Measurements from ENCODE around the gene CHST8. TPM values are rescaled to one million over a fixed set of nuclear protein-coding genes. Genes with fewer than 3 reads are reported as not detected.

CHST8 gene
- total and polyA plus RNA-seq, 12 donors = 0.13 to 0.50 (median 0.22) TPM; not detected in 3

- Histone ChIP-seq H3K4me1 (no peaks in the 10 kb centered on the region), H3K36me3 (no peaks in the 10 kb centered on the region), H3K4me3 (no peak overlapping the region), H3K27ac (no peak overlapping the region), H3K9me3 (peaks cover 0 to 12% (median 0%) of the 10 kb centered on the region in 11 donors), H3K27me3 (peaks cover 0 to 31% (median 14%) of the 10 kb centered on the region in 7 donors)
- WGBS, 2 donors = 75 to 81% methylated on average over 8 of the region's 8 CpGs
- DNase-seq = no peak
- TF ChIP-seq CTCF (IDR thresholded peaks at IDR 0.05) = no peak
- ATAC-seq = no peak
- intact Hi-C loops (cut with DNase I) = no loop called here
These were observed 109.3 kb downstream of the CHST8 start for GRCh38 chr19:33730858-33731607.

GRCh38 chr19:33731881-33732280 lies 110.1 kb downstream of the CHST8 start:
- no peak for DNase-seq
- peaks cover 0 to 31% (median 16%) of the 10 kb centered on the region in 7 donors for H3K27me3 ChIP-seq
- no peak overlapping the region for H3K27ac ChIP-seq
- no peaks in the 10 kb centered on the region for H3K4me1 ChIP-seq
- no peak overlapping the region for H3K4me3 ChIP-seq
- intact Hi-C loops (cut with DNase I) = no loop called here
- no peak for ATAC-seq
- no peaks in the 10 kb centered on the region for H3K36me3 ChIP-seq
- no peak for TF ChIP-seq CTCF (IDR thresholded peaks at IDR 0.05)
- 68 to 69% methylated on average over 7 of the region's 7 CpGs for WGBS, 2 donors
- H3K9me3 ChIP-seq = peaks cover 0 to 12% (median 0%) of the 10 kb centered on the region in 11 donors

GRCh38 chr19:33734913-33735312 lies 113.2 kb downstream of the CHST8 start:
- ATAC-seq (peak in 7 of 8 donors; percentile 39 to 74 (median 51)), DNase-seq (peak in 1 of 2 donors; percentile 53)
- Histone ChIP-seq H3K27me3 (peaks cover 0 to 35% (median 24%) of the 10 kb centered on the region in 7 donors), H3K36me3 (no peaks in the 10 kb centered on the region), H3K4me3 (no peak overlapping the region), H3K27ac (no peak overlapping the region), H3K4me1 (no peaks in the 10 kb centered on the region), H3K9me3 (peaks cover 0 to 3% (median 0%) of the 10 kb centered on the region in 11 donors)
- 34 to 36% methylated on average over 3 of the region's 3 CpGs for WGBS, 2 donors
- intact Hi-C loops (cut with DNase I) = loop anchor here in 1 of 10 donors (5.0 kb wide), 1 partner anchor 403 kb away; no protein-coding TSS in a partner anchor
- no peak for TF ChIP-seq CTCF (IDR thresholded peaks at IDR 0.05)

GRCh38 chr19:33736158-33736557 lies 114.4 kb downstream of the CHST8 start:
- no peak overlapping the region for H3K4me3 ChIP-seq
- ATAC-seq = no peak
- H3K4me1 ChIP-seq = no peaks in the 10 kb centered on the region
- no peaks in the 10 kb centered on the region for H3K36me3 ChIP-seq
- H3K27me3 ChIP-seq = peaks cover 0 to 40% (median 24%) of the 10 kb centered on the region in 7 donors
- DNase-seq = no peak
- H3K9me3 ChIP-seq = peaks cover 0 to 3% (median 0%) of the 10 kb centered on the region in 11 donors
- TF ChIP-seq CTCF (IDR thresholded peaks at IDR 0.05) = no peak
- 41 to 46% methylated on average over 6 of the region's 6 CpGs for WGBS, 2 donors
- intact Hi-C loops (cut with DNase I) = loop anchor here in 1 of 10 donors (5.0 kb wide), 1 partner anchor 404 kb away; no protein-coding TSS in a partner anchor
- H3K27ac ChIP-seq = no peak overlapping the region

Measured in heart right ventricle (tissue), 16 donors.